ENCODE measurements around the gene TPP1.

DNA sequence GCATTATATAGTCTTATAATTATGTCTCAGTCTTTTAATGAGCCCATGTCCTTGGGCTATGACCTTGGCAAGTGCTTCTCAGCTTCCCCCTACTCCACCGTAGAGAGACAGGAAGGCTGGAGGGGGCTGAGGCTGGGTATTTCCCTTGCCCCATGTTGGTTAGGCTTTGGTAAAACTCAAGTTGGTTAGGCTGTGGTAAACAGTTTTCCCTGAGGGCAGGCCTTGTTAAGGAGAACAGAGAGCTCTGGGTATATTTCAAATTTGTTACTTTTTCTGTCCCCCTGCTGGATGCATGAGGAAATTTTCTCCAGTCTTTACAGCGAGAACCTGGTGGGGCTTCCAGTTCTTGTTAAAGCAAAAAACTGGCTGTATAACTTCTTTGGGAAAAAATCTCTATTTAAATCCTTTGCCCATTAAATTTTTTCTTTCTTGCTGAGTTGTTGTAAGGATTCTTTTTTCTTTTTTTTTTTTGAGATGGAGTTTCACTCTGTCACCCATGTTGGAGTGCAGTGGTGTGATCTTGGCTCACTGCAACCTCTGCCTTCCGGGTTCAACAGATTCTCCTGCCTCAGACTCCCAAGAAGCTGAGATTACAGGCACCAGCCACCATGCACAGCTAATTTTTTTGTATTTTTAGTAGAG lies 48.6 kb upstream of the TPP1 start:
- no peak for TF ChIP-seq POLR2A (IDR thresholded peaks at IDR 0.05)
- TF ChIP-seq, protein P1, sequence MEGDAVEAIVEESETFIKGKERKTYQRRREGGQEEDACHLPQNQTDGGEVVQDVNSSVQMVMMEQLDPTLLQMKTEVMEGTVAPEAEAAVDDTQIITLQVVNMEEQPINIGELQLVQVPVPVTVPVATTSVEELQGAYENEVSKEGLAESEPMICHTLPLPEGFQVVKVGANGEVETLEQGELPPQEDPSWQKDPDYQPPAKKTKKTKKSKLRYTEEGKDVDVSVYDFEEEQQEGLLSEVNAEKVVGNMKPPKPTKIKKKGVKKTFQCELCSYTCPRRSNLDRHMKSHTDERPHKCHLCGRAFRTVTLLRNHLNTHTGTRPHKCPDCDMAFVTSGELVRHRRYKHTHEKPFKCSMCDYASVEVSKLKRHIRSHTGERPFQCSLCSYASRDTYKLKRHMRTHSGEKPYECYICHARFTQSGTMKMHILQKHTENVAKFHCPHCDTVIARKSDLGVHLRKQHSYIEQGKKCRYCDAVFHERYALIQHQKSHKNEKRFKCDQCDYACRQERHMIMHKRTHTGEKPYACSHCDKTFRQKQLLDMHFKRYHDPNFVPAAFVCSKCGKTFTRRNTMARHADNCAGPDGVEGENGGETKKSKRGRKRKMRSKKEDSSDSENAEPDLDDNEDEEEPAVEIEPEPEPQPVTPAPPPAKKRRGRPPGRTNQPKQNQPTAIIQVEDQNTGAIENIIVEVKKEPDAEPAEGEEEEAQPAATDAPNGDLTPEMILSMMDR (IDR thresholded peaks at IDR 0.05) = peak; percentile 14 to 56 (median 46)
